GM12891 (cell line): ENCODE data around the gene TRAPPC12.

Experiments
- POLR2A ChIP-seq: IDR thresholded peaks from 2 replicates; pipeline ENCODE4 v1.6.1; 2011; ENCODE audit warnings: low read depth, low read length, control low read depth
- POLR2AphosphoS5 ChIP-seq: IDR thresholded peaks from 2 replicates; pipeline ENCODE4 v1.6.1; 2011; ENCODE audit warnings: low read depth, low read length, control low read depth
- TAF1 ChIP-seq: IDR thresholded peaks from 2 replicates; pipeline ENCODE4 v1.6.1; 2011; ENCODE audit warnings: low read depth, low read length, control low read depth

DNA sequence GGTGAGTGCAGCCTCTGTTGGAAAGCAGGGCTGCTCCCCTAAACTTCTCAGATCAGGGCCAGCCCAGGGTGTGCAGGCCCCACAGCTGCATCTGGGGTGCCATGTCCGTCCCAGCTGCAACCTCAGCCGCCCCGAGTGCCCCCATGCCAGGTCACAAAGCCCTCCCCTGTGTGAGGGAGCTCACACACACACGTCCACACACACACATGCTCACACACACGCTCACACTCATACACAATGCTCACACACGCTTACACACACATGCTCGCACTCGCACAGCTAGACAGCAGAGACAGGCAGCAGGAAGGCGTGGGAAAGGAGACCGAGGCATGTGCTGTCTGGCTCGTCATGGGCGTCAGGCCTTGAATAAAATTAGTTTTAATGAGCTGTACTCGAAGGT is 84.5 kb downstream of the TRAPPC12 start:
- TF ChIP-seq POLR2AphosphoS5 = no peak
- TF ChIP-seq TAF1 = no peak
- TF ChIP-seq POLR2A = no peak
